Measurements from ENCODE around the gene ZNF76. TPM values are rescaled to one million over a fixed set of nuclear protein-coding genes. Genes with fewer than 3 reads are reported as not detected.
A peak's percentile ranks its signal among the peaks of the same experiment; 100 is the strongest.

ZNF76 gene
- total and polyA plus RNA-seq, 2 donors (not counting 3 experiments of a cell fraction or from before 2014, with no cell fraction given) = 27.9 to 34.6 TPM

GRCh38 chr6:35239581-35239980 lies 20.0 kb upstream of the ZNF76 start:
- Histone ChIP-seq H3K36me3 (ENCODE audit: control insufficient read depth in 2 of 2, extremely low read depth in 1 of 2, insufficient read depth in 2 of 2, low read length in 2 of 2) (no peaks in the 10 kb centered on the region), H3K4me3 (replicated peaks in 1 of 3; ENCODE audit: insufficient read depth in 1 of 3, low read depth in 1 of 3, low read length in 3 of 3) (no peak overlapping the region), H3K27me3 (ENCODE audit: control insufficient read depth in 2 of 2, insufficient read depth in 2 of 2, low read length in 2 of 2) (no peaks in the 10 kb centered on the region), H3K9me1 (replicated peaks; ENCODE audit: control insufficient read depth, extremely low read depth, insufficient read depth, low read length) (no peaks in the 10 kb centered on the region), H3K9me3 (replicated peaks; ENCODE audit: control insufficient read depth, insufficient read depth, low read length) (no peaks in the 10 kb centered on the region), H3K4me1 (ENCODE audit: control insufficient read depth, extremely low read depth, insufficient read depth, low read length) (peaks cover 20% of the 10 kb centered on the region), H3K27ac (ENCODE audit: insufficient read depth, low read depth, low read length) (no peak overlapping the region), H2AFZ (ENCODE audit: low read depth, low read length) (no peak overlapping the region), H3K4me2 (ENCODE audit: insufficient read depth, low read length) (no peak overlapping the region), H3K79me2 (ENCODE audit: control insufficient read depth, insufficient read depth, low read length) (no peaks in the 10 kb centered on the region), H4K20me1 (replicated peaks; ENCODE audit: control insufficient read depth, extremely low read depth, insufficient read depth, low read length) (no peaks in the 10 kb centered on the region), H3K9ac (replicated peaks; ENCODE audit: extremely low read depth, insufficient read depth, low read length) (no peak overlapping the region)
- peak; percentile 54 for FAIRE-seq
- dilution Hi-C loops (cut with MboI; ENCODE audit: extremely low pct_ligation_motif_present, low sequenced_read_pairs) = no loop called here
- intact Hi-C loops (cut with micrococcal nuclease) = loop anchor here (2.0 kb wide), 1 partner anchor 99 kb away; the partner anchor contains the start of gene TCP11
- peak; percentile 13 for DNase-seq (ENCODE audit: low read depth, low spot score)
- POLR2A ChIA-PET = no interaction called here
- TF ChIP-seq GATA2 (IDR thresholded peaks at IDR 0.05; ENCODE audit: insufficient read depth, insufficient read length, low read depth, low read length) (no peak), EZH2 (IDR thresholded peaks at IDR 0.05; ENCODE audit: borderline replicate concordance, low read depth, low read length, severe bottlenecking) (no peak), POLR2AphosphoS5 (IDR thresholded peaks at IDR 0.05; ENCODE audit: insufficient read depth, low read depth, low read length) (no peak), FOS (IDR thresholded peaks at IDR 0.05; ENCODE audit: borderline replicate concordance, insufficient read depth, low read length) (no peak), POLR2A (IDR thresholded peaks at IDR 0.05; ENCODE audit: low read depth, low read length) (no peak), MYC (IDR thresholded peaks at IDR 0.05; ENCODE audit: low read depth, low read length) (no peak), JUN (IDR thresholded peaks at IDR 0.05; ENCODE audit: borderline replicate concordance, insufficient read depth, insufficient read length, low read depth) (no peak), MAX (IDR thresholded peaks at IDR 0.05; ENCODE audit: insufficient read depth, insufficient read length) (no peak)
- TF ChIP-seq, protein P1, sequence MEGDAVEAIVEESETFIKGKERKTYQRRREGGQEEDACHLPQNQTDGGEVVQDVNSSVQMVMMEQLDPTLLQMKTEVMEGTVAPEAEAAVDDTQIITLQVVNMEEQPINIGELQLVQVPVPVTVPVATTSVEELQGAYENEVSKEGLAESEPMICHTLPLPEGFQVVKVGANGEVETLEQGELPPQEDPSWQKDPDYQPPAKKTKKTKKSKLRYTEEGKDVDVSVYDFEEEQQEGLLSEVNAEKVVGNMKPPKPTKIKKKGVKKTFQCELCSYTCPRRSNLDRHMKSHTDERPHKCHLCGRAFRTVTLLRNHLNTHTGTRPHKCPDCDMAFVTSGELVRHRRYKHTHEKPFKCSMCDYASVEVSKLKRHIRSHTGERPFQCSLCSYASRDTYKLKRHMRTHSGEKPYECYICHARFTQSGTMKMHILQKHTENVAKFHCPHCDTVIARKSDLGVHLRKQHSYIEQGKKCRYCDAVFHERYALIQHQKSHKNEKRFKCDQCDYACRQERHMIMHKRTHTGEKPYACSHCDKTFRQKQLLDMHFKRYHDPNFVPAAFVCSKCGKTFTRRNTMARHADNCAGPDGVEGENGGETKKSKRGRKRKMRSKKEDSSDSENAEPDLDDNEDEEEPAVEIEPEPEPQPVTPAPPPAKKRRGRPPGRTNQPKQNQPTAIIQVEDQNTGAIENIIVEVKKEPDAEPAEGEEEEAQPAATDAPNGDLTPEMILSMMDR (IDR thresholded peaks at IDR 0.05; ENCODE audit: extremely low read depth in 1 of 2, insufficient read depth in 1 of 2, low read depth in 1 of 2, low read length in 2 of 2) = no peak
- BruUV-seq (replicated peaks) = no TSS peak
- CTCF ChIA-PET = interaction anchor here (0.8 to 7.8 kb wide), 18 partner anchors 9 to 780 kb away, joined by 3 to 181 read pairs (median 12); partner anchors contain the start of genes BLTP3A, SCUBE3, TCP11 and ZNF76
